HEK293 (cell line): ENCODE results near the gene TNFRSF9.

ENCODE experiments used
- CTCF ChIA-PET: fragments of 350-600 bp; formaldehyde crosslinking; extraction: SDS; loops from one replicate; lab custom pipeline; 2021; ENCODE audit warnings: antibody characterized with exemption; lab: Yijun Ruan, JAX
- POLR2A ChIA-PET: fragments of 300-600 bp; formaldehyde crosslinking; extraction: SDS; loops from one replicate; lab custom pipeline; 2020; ENCODE audit warnings: antibody characterized with exemption, inconsistent platforms; lab: Yijun Ruan, JAX
- H3K27ac ChIP-seq: fragments of 200-500 bp; sonication (Bioruptor generic); 2 replicates; pipeline ENCODE4 v1.5.1; 2014; ENCODE audit warnings: low read depth, low read length, control low read depth, inconsistent platforms; ENCODE audit errors: extremely low read depth
- H3K36me3 ChIP-seq, 2 experiments: fragments of 200-500 bp in 1 of 2; sonication (Bioruptor generic) in 1 of 2; 1 replicate in 1 of 2; 2 replicates in 1 of 2; pipeline ENCODE4 v1.5.1; 2014 to 2017; ENCODE audit warnings: inconsistent platforms in 2 of 2, low read length in 2 of 2; ENCODE audit not compliant: control insufficient read depth in 2 of 2, insufficient read depth in 1 of 2
- H3K4me1 ChIP-seq: fragments of 200-500 bp; sonication (Bioruptor generic); 2 replicates; pipeline ENCODE4 v1.5.1; 2014; ENCODE audit warnings: mild to moderate bottlenecking, low read length, inconsistent platforms; ENCODE audit not compliant: control insufficient read depth, insufficient read depth
- H3K4me3 ChIP-seq: 2 replicates; pipeline ENCODE4 v1.5.1; 2011; ENCODE audit warnings: low read depth, mild to moderate bottlenecking, control low read depth, low read length, moderate library complexity
- H3K9me3 ChIP-seq: fragments of 200-500 bp; sonication (Bioruptor generic); 2 replicates; pipeline ENCODE4 v1.5.1; 2014; ENCODE audit warnings: low read depth, low read length, inconsistent platforms; ENCODE audit not compliant: control insufficient read depth, insufficient read depth
- EGR2 ChIP-seq: fragments of 450-650 bp; formaldehyde crosslinking; IDR thresholded peaks from 2 replicates; pipeline ENCODE4 v1.5.1; 2016; ENCODE audit warnings: low read depth, missing biosample characterization, missing genetic modification characterization
- KLF1 ChIP-seq: fragments of 450-650 bp; formaldehyde crosslinking; IDR thresholded peaks from 2 replicates; pipeline ENCODE4 v1.5.1; 2016; ENCODE audit warnings: missing biosample characterization, missing genetic modification characterization
- KLF10 ChIP-seq: fragments of 450-650 bp; IDR thresholded peaks from 2 replicates; pipeline ENCODE4 v1.5.1; 2018; ENCODE audit warnings: missing biosample characterization, mild to moderate bottlenecking, missing genetic modification characterization
- KLF8 ChIP-seq: fragments of 450-650 bp; formaldehyde crosslinking; IDR thresholded peaks from 2 replicates; pipeline ENCODE4 v1.5.1; 2016; ENCODE audit warnings: missing biosample characterization, missing genetic modification characterization
- KLF9 ChIP-seq: fragments of 450-650 bp; formaldehyde crosslinking; IDR thresholded peaks from 2 replicates; pipeline ENCODE4 v1.5.1; 2016; ENCODE audit warnings: missing biosample characterization, missing genetic modification characterization, low read depth
- OSR2 ChIP-seq: fragments of 450-650 bp; formaldehyde crosslinking; IDR thresholded peaks from 2 replicates; pipeline ENCODE4 v1.5.1; 2016; ENCODE audit warnings: missing biosample characterization, missing genetic modification characterization
- SCRT1 ChIP-seq: fragments of 450-650 bp; formaldehyde crosslinking; IDR thresholded peaks from 2 replicates; pipeline ENCODE4 v1.5.1; 2016; ENCODE audit warnings: missing biosample characterization, missing genetic modification characterization, borderline replicate concordance
- SP2 ChIP-seq: fragments of 450-650 bp; formaldehyde crosslinking; IDR thresholded peaks from 2 replicates; pipeline ENCODE4 v1.5.1; 2016; ENCODE audit warnings: missing biosample characterization, missing genetic modification characterization
- SP3 ChIP-seq: fragments of 450-650 bp; formaldehyde crosslinking; IDR thresholded peaks from 2 replicates; pipeline ENCODE4 v1.5.1; 2016; ENCODE audit warnings: missing biosample characterization, missing genetic modification characterization
- ZBTB7A ChIP-seq: fragments of 450-650 bp; formaldehyde crosslinking; IDR thresholded peaks from 2 replicates; pipeline ENCODE4 v1.5.1; 2016; ENCODE audit warnings: low read depth, missing biosample characterization, missing genetic modification characterization
- ZEB2 ChIP-seq: fragments of 450-650 bp; formaldehyde crosslinking; IDR thresholded peaks from 2 replicates; pipeline ENCODE4 v1.5.1; 2016; ENCODE audit warnings: missing biosample characterization, missing genetic modification characterization
- ZFHX2 ChIP-seq: fragments of 450-650 bp; formaldehyde crosslinking; conservative IDR thresholded peaks from 2 replicates; pipeline ENCODE4 v1.5.1; 2016; ENCODE audit warnings: missing biosample characterization, missing genetic modification characterization
- ZNF121 ChIP-seq: fragments of 450-650 bp; formaldehyde crosslinking; IDR thresholded peaks from 2 replicates; pipeline ENCODE4 v1.5.1; 2016; ENCODE audit warnings: missing biosample characterization, missing genetic modification characterization
- ZNF138 ChIP-seq: fragments of 450-650 bp; formaldehyde crosslinking; IDR thresholded peaks from 2 replicates; pipeline ENCODE4 v1.5.1; 2016; ENCODE audit warnings: missing biosample characterization, missing genetic modification characterization, borderline replicate concordance
- ZNF175 ChIP-seq: fragments of 450-650 bp; formaldehyde crosslinking; IDR thresholded peaks from 2 replicates; pipeline ENCODE4 v1.5.1; 2016; ENCODE audit warnings: missing biosample characterization, missing genetic modification characterization
- ZNF514 ChIP-seq: fragments of 450-650 bp; formaldehyde crosslinking; IDR thresholded peaks from 2 replicates; pipeline ENCODE4 v1.5.1; 2016; ENCODE audit warnings: missing biosample characterization, missing genetic modification characterization
- ZNF548 ChIP-seq: fragments of 450-650 bp; formaldehyde crosslinking; IDR thresholded peaks from 2 replicates; pipeline ENCODE4 v1.5.1; 2016; ENCODE audit warnings: missing biosample characterization, missing genetic modification characterization
- ZNF596 ChIP-seq: fragments of 450-650 bp; IDR thresholded peaks from 2 replicates; pipeline ENCODE4 v1.5.0; 2018; ENCODE audit warnings: missing biosample characterization, mild to moderate bottlenecking, missing genetic modification characterization, moderate library complexity
- ZNF629 ChIP-seq: fragments of 450-650 bp; formaldehyde crosslinking; IDR thresholded peaks from 2 replicates; pipeline ENCODE4 v1.5.1; 2017; ENCODE audit warnings: missing biosample characterization, missing genetic modification characterization
- ZNF664 ChIP-seq: fragments of 450-650 bp; formaldehyde crosslinking; IDR thresholded peaks from 2 replicates; pipeline ENCODE4 v1.5.1; 2016; ENCODE audit warnings: missing biosample characterization, missing genetic modification characterization
- ZNF830 ChIP-seq: fragments of 450-650 bp; IDR thresholded peaks from 2 replicates; pipeline ENCODE4 v1.5.0; 2018; ENCODE audit warnings: missing biosample characterization, missing genetic modification characterization, low read depth, mild to moderate bottlenecking, moderate library complexity
- ZNF837 ChIP-seq: fragments of 450-650 bp; formaldehyde crosslinking; IDR thresholded peaks from 2 replicates; pipeline ENCODE4 v1.5.1; 2016; ENCODE audit warnings: missing biosample characterization, missing genetic modification characterization
- ZSCAN16 ChIP-seq: fragments of 450-650 bp; formaldehyde crosslinking; IDR thresholded peaks from 2 replicates; pipeline ENCODE4 v1.5.1; 2016; ENCODE audit warnings: missing biosample characterization, missing genetic modification characterization
- TF ChIP-seq, protein P1 (sequence below): fragments of 450-650 bp; formaldehyde crosslinking; IDR thresholded peaks from 2 replicates; pipeline ENCODE4 v1.5.1; 2016; ENCODE audit warnings: missing biosample characterization, missing genetic modification characterization
- TF ChIP-seq, protein P2 (sequence below): fragments of 450-650 bp; formaldehyde crosslinking; IDR thresholded peaks from 2 replicates; pipeline ENCODE4 v1.5.1; 2016; ENCODE audit warnings: missing biosample characterization, missing genetic modification characterization
- TF ChIP-seq, protein P3 (sequence below): fragments of 450-650 bp; formaldehyde crosslinking; IDR thresholded peaks from 2 replicates; pipeline ENCODE4 v1.5.1; 2016; ENCODE audit warnings: missing biosample characterization, missing genetic modification characterization
- TF ChIP-seq, protein P4 (sequence below): IDR thresholded peaks from 2 replicates; pipeline ENCODE4 v1.6.1; 2011; ENCODE audit warnings: mild to moderate bottlenecking, low read depth, low read length, borderline replicate concordance

Gene TNFRSF9

DNA sequence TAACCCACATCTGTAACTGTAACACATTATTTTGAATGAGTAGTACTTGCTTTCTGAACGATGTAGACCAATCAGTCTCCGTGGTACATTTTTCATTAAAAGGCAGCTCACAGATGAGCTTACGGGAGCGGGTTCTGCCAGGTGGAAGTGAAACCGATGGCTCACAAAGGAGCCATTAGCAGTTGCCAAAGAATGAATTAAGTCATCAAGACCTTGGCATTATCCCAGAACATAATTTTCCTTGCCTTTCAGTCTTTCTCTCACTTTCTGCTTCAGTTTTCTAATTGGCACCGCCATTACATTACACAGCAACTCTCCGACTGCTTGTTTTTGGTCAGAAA is 54.3 kb downstream of the TNFRSF9 start:
- POLR2A ChIA-PET: no interaction called here
- CTCF ChIA-PET: interaction anchor here (0.7 kb wide), 1 partner anchor 217 kb away, joined by 3 read pairs; no protein-coding TSS in a partner anchor

DNA sequence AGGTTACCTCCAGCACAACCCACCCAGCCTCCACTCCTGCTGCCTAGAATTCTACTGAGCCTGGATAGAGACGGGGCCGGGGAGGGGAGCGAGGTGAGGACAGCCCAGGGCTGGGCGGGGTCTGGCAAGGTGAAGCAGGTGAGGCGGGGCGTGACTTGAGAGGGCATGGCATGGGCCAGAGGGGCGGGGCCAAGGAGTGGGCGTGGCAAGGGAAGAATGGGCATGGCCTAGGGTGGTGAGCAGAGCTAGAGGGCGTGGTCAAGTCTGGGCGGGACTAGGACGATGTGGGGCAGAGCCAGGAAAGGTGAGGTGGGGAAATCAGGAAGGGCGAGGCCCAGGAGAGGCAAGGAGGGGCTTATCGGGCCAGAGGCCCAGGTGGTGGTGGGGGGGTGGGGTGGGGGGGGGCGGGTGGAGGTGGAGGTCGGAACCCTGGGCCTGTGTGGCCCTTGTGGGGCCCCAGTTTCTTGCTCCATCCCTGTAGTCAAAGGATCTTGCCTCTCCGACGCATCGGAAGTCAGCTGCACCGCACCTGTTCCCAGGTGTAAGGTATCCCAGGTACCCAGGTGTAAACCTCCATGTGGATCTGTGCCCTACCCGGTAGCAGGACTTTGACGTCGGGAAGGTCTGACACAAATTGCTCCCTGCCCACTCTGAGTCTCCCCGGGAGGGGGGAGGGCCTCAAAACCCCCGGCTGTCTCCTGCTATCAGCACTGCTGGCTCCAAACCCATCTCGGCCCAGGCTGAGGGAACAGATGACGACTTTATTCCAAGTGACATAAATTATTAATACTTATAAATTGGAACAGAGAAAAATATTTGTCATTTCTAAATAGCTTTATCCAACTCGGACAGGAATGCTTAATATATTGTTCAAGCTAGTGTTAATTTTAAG is 54.9 kb downstream of the TNFRSF9 start:
- Histone ChIP-seq H3K4me1 (no peaks in the 10 kb centered on the region), H3K36me3 (no peaks in the 10 kb centered on the region), H3K4me3 (no peak overlapping the region), H3K27ac (no peak overlapping the region)
- POLR2A ChIA-PET: no interaction called here
- no peak for TF ChIP-seq ZNF830
- peak; percentile 97 for TF ChIP-seq KLF1 (tag by site-specific recombination)
- TF ChIP-seq, protein P1, sequence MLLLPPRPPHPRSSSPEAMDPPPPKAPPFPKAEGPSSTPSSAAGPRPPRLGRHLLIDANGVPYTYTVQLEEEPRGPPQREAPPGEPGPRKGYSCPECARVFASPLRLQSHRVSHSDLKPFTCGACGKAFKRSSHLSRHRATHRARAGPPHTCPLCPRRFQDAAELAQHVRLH (tag by site-specific recombination): no peak
- TF ChIP-seq SP3 (tag by site-specific recombination): peak; percentile 26; the same call in 1 of the 2 replicates
- TF ChIP-seq ZNF596 (tag by site-specific recombination): no peak
- peak; percentile 22; the same call in 1 of the 2 replicates for TF ChIP-seq SP2 (tag by site-specific recombination)
- TF ChIP-seq, protein P2, sequence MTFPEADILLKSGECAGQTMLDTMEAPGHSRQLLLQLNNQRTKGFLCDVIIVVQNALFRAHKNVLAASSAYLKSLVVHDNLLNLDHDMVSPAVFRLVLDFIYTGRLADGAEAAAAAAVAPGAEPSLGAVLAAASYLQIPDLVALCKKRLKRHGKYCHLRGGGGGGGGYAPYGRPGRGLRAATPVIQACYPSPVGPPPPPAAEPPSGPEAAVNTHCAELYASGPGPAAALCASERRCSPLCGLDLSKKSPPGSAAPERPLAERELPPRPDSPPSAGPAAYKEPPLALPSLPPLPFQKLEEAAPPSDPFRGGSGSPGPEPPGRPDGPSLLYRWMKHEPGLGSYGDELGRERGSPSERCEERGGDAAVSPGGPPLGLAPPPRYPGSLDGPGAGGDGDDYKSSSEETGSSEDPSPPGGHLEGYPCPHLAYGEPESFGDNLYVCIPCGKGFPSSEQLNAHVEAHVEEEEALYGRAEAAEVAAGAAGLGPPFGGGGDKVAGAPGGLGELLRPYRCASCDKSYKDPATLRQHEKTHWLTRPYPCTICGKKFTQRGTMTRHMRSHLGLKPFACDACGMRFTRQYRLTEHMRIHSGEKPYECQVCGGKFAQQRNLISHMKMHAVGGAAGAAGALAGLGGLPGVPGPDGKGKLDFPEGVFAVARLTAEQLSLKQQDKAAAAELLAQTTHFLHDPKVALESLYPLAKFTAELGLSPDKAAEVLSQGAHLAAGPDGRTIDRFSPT (tag by site-specific recombination): no peak
- TF ChIP-seq ZNF175 (tag by site-specific recombination): no peak
- TF ChIP-seq, protein P3, sequence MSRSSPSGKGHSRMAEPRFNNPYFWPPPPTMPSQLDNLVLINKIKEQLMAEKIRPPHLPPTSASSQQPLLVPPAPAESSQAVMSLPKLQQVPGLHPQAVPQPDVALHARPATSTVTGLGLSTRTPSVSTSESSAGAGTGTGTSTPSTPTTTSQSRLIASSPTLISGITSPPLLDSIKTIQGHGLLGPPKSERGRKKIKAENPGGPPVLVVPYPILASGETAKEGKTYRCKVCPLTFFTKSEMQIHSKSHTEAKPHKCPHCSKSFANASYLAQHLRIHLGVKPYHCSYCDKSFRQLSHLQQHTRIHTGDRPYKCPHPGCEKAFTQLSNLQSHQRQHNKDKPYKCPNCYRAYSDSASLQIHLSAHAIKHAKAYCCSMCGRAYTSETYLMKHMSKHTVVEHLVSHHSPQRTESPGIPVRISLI (tag by site-specific recombination): no peak
- TF ChIP-seq ZEB2 (tag by site-specific recombination): peak; percentile 25; the same call in 1 of the 2 replicates
- TF ChIP-seq KLF8 (tag by site-specific recombination): peak; percentile 46; the same call in 1 of the 2 replicates
- TF ChIP-seq KLF9: peak; percentile 77
- TF ChIP-seq, all 188 proteins: peak for 6
- no peaks in the 10 kb centered on the region for H3K9me3 ChIP-seq
- CTCF ChIA-PET: interaction anchor here (0.7 kb wide), 1 partner anchor 217 kb away, joined by 3 read pairs; no protein-coding TSS in a partner anchor

More for the DNA sequence above, 54.3 kb downstream of the TNFRSF9 start:
- Histone ChIP-seq H3K4me3 (no peak overlapping the region), H3K9me3 (no peaks in the 10 kb centered on the region), H3K36me3 (no peaks in the 10 kb centered on the region), H3K4me1 (no peaks in the 10 kb centered on the region), H3K27ac (no peak overlapping the region)
- TF ChIP-seq ZNF664 (tag by site-specific recombination) (no peak), ZNF629 (tag by site-specific recombination) (no peak), ZSCAN16 (no peak), OSR2 (tag by site-specific recombination) (no peak)

DNA sequence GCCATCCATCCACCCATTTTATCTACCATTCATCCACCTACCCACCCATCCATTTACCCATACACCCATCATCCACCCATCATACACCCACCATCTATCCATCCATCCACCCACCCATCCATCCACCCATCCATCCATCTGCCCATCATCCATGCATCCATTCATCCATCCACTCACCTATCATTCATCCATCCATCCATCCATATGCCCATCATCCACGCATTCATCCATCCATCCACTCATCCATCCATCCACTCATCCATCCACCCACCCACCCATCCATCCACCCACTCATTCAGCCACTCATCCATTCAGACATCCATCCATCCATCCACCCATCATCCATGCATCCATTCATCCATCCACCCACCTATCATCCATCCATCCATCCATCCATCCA is 55.9 kb downstream of the TNFRSF9 start:
- H3K9me3 ChIP-seq: no peaks in the 10 kb centered on the region
- H3K36me3 ChIP-seq: no peaks in the 10 kb centered on the region
- H3K27ac ChIP-seq: no peak overlapping the region
- H3K4me1 ChIP-seq: no peaks in the 10 kb centered on the region
- ChIA-PET CTCF (interaction anchor here (0.7 kb wide), 1 partner anchor 69 kb away, joined by 3 read pairs; no protein-coding TSS in a partner anchor), POLR2A (no interaction called here)
- no peak overlapping the region for H3K4me3 ChIP-seq
- TF ChIP-seq ZNF514 (tag by site-specific recombination) (no peak), ZNF138 (tag by site-specific recombination) (no peak), ZNF548 (tag by site-specific recombination) (no peak), ZBTB7A (tag by site-specific recombination) (no peak), KLF10 (tag by site-specific recombination) (no peak), ZFHX2 (tag by site-specific recombination) (peak; percentile 74), EGR2 (tag by site-specific recombination) (peak; percentile 91), ZNF837 (tag by site-specific recombination) (no peak), SCRT1 (no peak), ZNF121 (tag by site-specific recombination) (no peak)
- TF ChIP-seq, protein P4, sequence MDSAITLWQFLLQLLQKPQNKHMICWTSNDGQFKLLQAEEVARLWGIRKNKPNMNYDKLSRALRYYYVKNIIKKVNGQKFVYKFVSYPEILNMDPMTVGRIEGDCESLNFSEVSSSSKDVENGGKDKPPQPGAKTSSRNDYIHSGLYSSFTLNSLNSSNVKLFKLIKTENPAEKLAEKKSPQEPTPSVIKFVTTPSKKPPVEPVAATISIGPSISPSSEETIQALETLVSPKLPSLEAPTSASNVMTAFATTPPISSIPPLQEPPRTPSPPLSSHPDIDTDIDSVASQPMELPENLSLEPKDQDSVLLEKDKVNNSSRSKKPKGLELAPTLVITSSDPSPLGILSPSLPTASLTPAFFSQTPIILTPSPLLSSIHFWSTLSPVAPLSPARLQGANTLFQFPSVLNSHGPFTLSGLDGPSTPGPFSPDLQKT: no peak
